HEK293T (cell line): ENCODE results near the gene HSPA1L.

ENCODE experiments used
- CTCF ChIA-PET: fragments of 350-600 bp; formaldehyde crosslinking; extraction: SDS; loops from one replicate; lab custom pipeline; 2021; ENCODE audit warnings: antibody characterized with exemption, inconsistent platforms; lab: Yijun Ruan, JAX
- POLR2A ChIA-PET: fragments of 350-600 bp; formaldehyde crosslinking; extraction: SDS; loops from one replicate; lab custom pipeline; 2020; ENCODE audit warnings: antibody characterized with exemption, inconsistent platforms; lab: Yijun Ruan, JAX
- DNase-seq: peaks from one replicate; pipeline ENCODE4 v3.0.0; 2012; ENCODE audit warnings: mixed read lengths; ENCODE audit errors: extremely low spot score
- ARNT ChIP-seq: fragments of 450-650 bp; IDR thresholded peaks from 2 replicates; pipeline ENCODE4 v1.6.1; 2017; ENCODE audit warnings: mild to moderate bottlenecking
- BHLHE40 ChIP-seq: fragments of 450-650 bp; IDR thresholded peaks from 2 replicates; pipeline ENCODE4 v1.6.1; 2016; ENCODE audit warnings: mild to moderate bottlenecking, moderate library complexity, borderline replicate concordance
- CTBP1 ChIP-seq: fragments of 450-650 bp; IDR thresholded peaks from 2 replicates; pipeline ENCODE4 v1.6.1; 2016; ENCODE audit warnings: borderline replicate concordance
- ELF4 ChIP-seq: fragments of 450-650 bp; IDR thresholded peaks from 2 replicates; pipeline ENCODE4 v1.6.1; 2017; ENCODE audit warnings: antibody characterized with exemption
- FOXA1 ChIP-seq: fragments of 450-650 bp; IDR thresholded peaks from 2 replicates; pipeline ENCODE4 v1.6.1; 2016; ENCODE audit warnings: mild to moderate bottlenecking
- FOXK2 ChIP-seq: fragments of 450-650 bp; IDR thresholded peaks from 2 replicates; pipeline ENCODE4 v1.6.1; 2016; ENCODE audit warnings: mild to moderate bottlenecking
- FOXM1 ChIP-seq: fragments of 450-650 bp; IDR thresholded peaks from 2 replicates; pipeline ENCODE4 v1.6.1; 2017; ENCODE audit warnings: mild to moderate bottlenecking, borderline replicate concordance
- HDGF ChIP-seq: fragments of 450-650 bp; IDR thresholded peaks from 2 replicates; pipeline ENCODE4 v1.6.1; 2017; ENCODE audit warnings: antibody characterized with exemption, borderline replicate concordance
- L3MBTL2 ChIP-seq: fragments of 450-650 bp; conservative IDR thresholded peaks from 2 replicates; pipeline ENCODE4 v1.6.1; 2016; ENCODE audit warnings: mild to moderate bottlenecking
- LEF1 ChIP-seq: fragments of 450-650 bp; IDR thresholded peaks from 2 replicates; pipeline ENCODE4 v1.6.1; 2017; ENCODE audit warnings: mild to moderate bottlenecking, borderline replicate concordance
- NFRKB ChIP-seq: fragments of 450-650 bp; IDR thresholded peaks from 2 replicates; pipeline ENCODE4 v1.6.1; 2016; ENCODE audit warnings: mild to moderate bottlenecking, moderate library complexity
- SP1 ChIP-seq: fragments of 450-650 bp; IDR thresholded peaks from 2 replicates; pipeline ENCODE4 v1.6.1; 2017
- SUZ12 ChIP-seq: fragments of 450-650 bp; IDR thresholded peaks from 2 replicates; pipeline ENCODE4 v1.6.1; 2016; ENCODE audit warnings: mild to moderate bottlenecking
- TARDBP ChIP-seq: fragments of 450-650 bp; IDR thresholded peaks from 2 replicates; pipeline ENCODE4 v1.6.1; 2016
- ZNF384 ChIP-seq: fragments of 450-650 bp; IDR thresholded peaks from 2 replicates; pipeline ENCODE4 v1.6.1; 2016
- TF ChIP-seq, protein P1 (sequence below): fragments of 450-650 bp; IDR thresholded peaks from 2 replicates; pipeline ENCODE4 v1.6.1; 2016

Gene HSPA1L

DNA sequence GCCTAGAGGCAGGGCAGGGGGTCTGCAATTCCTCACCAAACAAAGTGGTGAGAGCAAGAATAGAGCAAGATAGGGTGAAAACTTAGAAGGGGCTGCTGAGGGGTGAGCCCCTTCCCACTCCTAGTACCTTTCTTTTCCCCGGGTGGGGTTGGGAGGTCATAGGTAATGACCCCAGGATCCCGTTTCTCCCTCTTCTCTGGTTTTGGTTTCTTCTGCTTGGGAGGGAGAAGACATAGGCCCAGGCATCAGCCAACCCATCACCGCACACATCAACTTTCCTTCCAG lies 23.1 kb downstream of the HSPA1L start:
- TF ChIP-seq ZNF384 (no peak), BHLHE40 (no peak), SUZ12 (no peak), FOXK2 (no peak), L3MBTL2 (no peak), FOXA1 (no peak), NFRKB (no peak), ELF4 (no peak), ARNT (no peak), LEF1 (no peak), HDGF (no peak), SP1 (no peak), CTBP1 (no peak), FOXM1 (no peak), TARDBP (no peak)
- TF ChIP-seq, protein P1, sequence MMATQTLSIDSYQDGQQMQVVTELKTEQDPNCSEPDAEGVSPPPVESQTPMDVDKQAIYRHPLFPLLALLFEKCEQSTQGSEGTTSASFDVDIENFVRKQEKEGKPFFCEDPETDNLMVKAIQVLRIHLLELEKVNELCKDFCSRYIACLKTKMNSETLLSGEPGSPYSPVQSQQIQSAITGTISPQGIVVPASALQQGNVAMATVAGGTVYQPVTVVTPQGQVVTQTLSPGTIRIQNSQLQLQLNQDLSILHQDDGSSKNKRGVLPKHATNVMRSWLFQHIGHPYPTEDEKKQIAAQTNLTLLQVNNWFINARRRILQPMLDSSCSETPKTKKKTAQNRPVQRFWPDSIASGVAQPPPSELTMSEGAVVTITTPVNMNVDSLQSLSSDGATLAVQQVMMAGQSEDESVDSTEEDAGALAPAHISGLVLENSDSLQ: no peak
- CTCF ChIA-PET: interaction anchor here (0.6 to 1.9 kb wide), 7 partner anchors 11 to 420 kb away, joined by 3 to 15 read pairs (median 5); partner anchors contain the start of genes HSPA1A, HSPA1L, LSM2 and VWA7
- DNase-seq: no peak
- POLR2A ChIA-PET: interaction anchor here (0.6 to 2.2 kb wide), 7 partner anchors 14 to 89 kb away, joined by 3 to 15 read pairs (median 5); partner anchors contain the start of genes ABHD16A, CLIC1, HSPA1A and HSPA1B

DNA sequence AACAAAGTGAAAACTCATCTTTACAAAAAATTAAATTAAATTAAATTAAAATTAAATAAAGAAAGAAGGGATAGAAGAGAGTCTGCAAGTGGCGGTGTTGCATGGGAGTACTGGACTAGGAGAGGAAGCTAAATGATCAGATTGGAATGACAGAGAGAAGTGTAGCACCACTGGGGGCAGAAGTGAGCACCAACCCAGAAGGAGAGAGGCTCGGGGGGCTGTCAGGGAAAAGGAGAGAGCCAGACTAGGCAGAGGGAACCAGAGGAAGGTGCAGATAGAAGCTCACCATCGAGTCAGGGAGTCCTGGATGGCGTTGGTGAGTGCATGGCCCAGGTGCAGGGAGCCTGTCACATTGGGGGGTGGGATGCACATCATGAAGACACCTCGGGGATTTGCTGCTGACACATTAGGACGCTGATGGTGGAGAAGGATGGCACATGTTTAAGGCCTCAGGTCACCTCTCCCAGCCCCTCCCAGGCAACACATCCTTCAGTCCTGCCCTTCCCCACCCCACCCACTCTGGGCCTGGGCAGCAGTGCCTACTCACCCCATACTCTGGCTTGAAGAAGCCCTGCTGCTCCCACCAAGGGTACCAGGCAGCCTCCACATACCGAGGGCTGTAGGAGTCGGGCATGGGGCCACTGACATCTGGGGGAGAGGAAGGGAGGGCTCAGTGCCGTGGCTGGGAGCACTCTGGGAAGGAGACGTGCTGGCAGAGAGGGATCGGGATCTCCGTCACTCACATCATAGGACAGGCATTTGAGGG lies 23.6 kb downstream of the HSPA1L start:
- POLR2A ChIA-PET: interaction anchor here (0.6 to 2.2 kb wide), 10 partner anchors 10 to 249 kb away, joined by 3 to 15 read pairs (median 4); partner anchors contain the start of genes ABHD16A, CLIC1, DDX39B and HSPA1A
- CTCF ChIA-PET: interaction anchor here (0.5 to 1.9 kb wide), 15 partner anchors 11 to 420 kb away, joined by 3 to 15 read pairs (median 4); partner anchors contain the start of genes HSPA1A, HSPA1L, LSM2 and MSH5
- DNase-seq: peak; percentile 81
- TF ChIP-seq HDGF (0 out of 2 replicates have a peak, but pooled peaks have one; percentile 44), FOXK2 (no peak)
- TF ChIP-seq, protein P1: peak; percentile 60; the same call in 1 of the 2 replicates

DNA sequence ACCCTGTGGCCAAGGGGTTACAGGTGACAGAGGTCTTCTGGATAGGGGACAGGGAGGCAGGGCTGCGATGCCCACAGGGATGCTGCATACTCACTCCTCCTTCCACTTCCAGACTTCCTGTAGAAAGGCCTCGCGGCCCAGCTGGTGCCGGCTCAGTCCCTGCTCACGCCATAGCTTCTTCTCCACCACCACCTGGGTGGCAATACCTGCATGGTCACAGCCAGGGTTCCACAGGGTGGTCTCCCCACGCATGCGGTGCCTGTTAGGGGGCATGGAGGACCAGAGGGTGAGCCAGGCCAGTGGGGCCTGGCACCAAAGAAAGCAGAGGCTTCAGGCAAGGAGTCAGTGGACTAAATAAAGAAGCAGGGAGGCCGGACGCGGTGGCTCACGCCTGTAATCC lies 29.6 kb downstream of the HSPA1L start:
- no peak for DNase-seq
- ChIA-PET POLR2A (interaction anchor here (1.1 to 2.1 kb wide), 3 partner anchors 10 to 42 kb away, joined by 3 to 6 read pairs (median 6); partner anchors contain the start of genes HSPA1B, LSM2 and VARS1), CTCF (no interaction called here)
- TF ChIP-seq, protein P1: no peak
- TF ChIP-seq NFRKB: no peak
- no peak for TF ChIP-seq FOXK2
- no peak for TF ChIP-seq LEF1
- TF ChIP-seq ARNT: no peak
- TF ChIP-seq SP1: no peak
- no peak for TF ChIP-seq ZNF384
- no peak for TF ChIP-seq FOXM1
- TF ChIP-seq HDGF: no peak
- TF ChIP-seq TARDBP: no peak
- TF ChIP-seq BHLHE40: no peak
- no peak for TF ChIP-seq CTBP1
- no peak for TF ChIP-seq SUZ12
- TF ChIP-seq ELF4: no peak

DNA sequence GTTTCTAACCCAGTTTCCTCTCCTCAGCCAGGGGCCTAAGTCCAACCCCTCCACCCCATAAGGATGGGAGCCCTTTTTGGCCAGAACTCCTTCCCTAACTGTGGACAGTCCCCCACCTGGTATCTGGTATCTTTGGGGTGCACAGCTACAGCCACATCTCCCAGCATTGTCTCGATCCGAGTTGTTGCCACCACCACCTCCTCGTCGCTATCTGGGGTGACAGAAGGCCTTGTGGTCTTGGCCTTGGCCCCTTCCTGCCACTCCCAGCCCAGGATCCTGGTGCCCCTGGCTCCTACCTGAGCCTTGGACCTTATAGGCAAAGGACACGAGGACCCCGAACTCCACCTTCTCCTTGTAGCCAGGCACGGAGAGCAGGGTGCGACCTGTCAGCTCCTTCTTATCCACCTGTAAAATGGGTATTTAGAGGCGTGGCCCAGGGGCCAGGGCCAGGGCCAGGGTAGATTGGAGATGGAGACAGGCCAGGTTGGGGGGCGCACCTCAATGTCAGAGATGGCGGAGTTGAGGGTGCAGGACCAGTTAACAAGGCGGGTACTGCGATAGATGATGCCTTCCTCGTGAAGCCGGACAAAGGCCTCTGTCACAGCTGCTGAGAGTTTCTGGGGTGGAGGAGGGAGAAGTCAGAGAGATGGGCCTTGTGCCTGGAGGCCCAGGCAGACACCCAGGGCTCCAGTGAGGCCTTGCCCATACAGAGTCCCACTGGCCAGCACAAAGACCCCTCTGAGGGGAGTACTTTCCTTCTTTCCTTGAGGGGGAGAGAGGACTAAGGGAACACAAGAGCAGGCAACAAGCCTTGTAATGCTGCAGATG lies 30.8 kb downstream of the HSPA1L start:
- TF ChIP-seq CTBP1: no peak
- TF ChIP-seq ZNF384: no peak
- no peak for TF ChIP-seq FOXA1
- no peak for TF ChIP-seq ARNT
- TF ChIP-seq BHLHE40: no peak
- no peak for TF ChIP-seq TARDBP
- no peak for TF ChIP-seq FOXK2
- TF ChIP-seq ELF4: no peak
- TF ChIP-seq L3MBTL2: no peak
- no peak for TF ChIP-seq LEF1
- TF ChIP-seq HDGF: no peak
- no peak for TF ChIP-seq NFRKB
- TF ChIP-seq SP1: no peak
- TF ChIP-seq, protein P1: no peak
- no peak for TF ChIP-seq FOXM1
- no peak for TF ChIP-seq SUZ12
- ChIA-PET CTCF (no interaction called here), POLR2A (interaction anchor here (0.7 to 2.1 kb wide), 4 partner anchors 22 to 119 kb away, joined by 3 to 6 read pairs (median 4); partner anchors contain the start of genes GPANK1, HSPA1B and LSM2)
- no peak for DNase-seq
